Muscle layer of colon (tissue), 2 donors: ENCODE measurements around the gene ACSS1.

Experiments used
- H3K27ac ChIP-seq: one replicate; pipeline ENCODE4 v1.7.0; 2013; ENCODE audit warnings: low read depth, mild to moderate bottlenecking, low read length, moderate library complexity
- H3K27me3 ChIP-seq, 2 donors: one replicate each; pipeline ENCODE4 v1.7.0; 2013; ENCODE audit warnings: low read length in 2 of 2, mild to moderate bottlenecking in 2 of 2; ENCODE audit not compliant: insufficient read depth in 2 of 2, control insufficient read depth in 1 of 2
- H3K36me3 ChIP-seq: one replicate; pipeline ENCODE4 v1.7.0; 2013; ENCODE audit warnings: mild to moderate bottlenecking, low read length; ENCODE audit not compliant: insufficient read depth
- H3K4me1 ChIP-seq: one replicate; pipeline ENCODE4 v1.7.0; 2013; ENCODE audit warnings: mild to moderate bottlenecking, low read length; ENCODE audit not compliant: insufficient read depth
- H3K4me3 ChIP-seq, 2 donors: one replicate each; pipeline ENCODE4 v1.7.0; 2013; ENCODE audit warnings: low read length in 2 of 2, low read depth in 1 of 2, mild to moderate bottlenecking in 1 of 2, moderate library complexity in 1 of 2
- H3K9ac ChIP-seq: one replicate; pipeline ENCODE4 v1.7.0; 2013; ENCODE audit warnings: low read length
- H3K9me3 ChIP-seq: one replicate; pipeline ENCODE4 v1.7.0; 2013; ENCODE audit warnings: mild to moderate bottlenecking, low read length
- donor health status: abdominal sarcoma.
- donor health status: Adenocarcinoma of cecum.

ACSS1 gene

DNA sequence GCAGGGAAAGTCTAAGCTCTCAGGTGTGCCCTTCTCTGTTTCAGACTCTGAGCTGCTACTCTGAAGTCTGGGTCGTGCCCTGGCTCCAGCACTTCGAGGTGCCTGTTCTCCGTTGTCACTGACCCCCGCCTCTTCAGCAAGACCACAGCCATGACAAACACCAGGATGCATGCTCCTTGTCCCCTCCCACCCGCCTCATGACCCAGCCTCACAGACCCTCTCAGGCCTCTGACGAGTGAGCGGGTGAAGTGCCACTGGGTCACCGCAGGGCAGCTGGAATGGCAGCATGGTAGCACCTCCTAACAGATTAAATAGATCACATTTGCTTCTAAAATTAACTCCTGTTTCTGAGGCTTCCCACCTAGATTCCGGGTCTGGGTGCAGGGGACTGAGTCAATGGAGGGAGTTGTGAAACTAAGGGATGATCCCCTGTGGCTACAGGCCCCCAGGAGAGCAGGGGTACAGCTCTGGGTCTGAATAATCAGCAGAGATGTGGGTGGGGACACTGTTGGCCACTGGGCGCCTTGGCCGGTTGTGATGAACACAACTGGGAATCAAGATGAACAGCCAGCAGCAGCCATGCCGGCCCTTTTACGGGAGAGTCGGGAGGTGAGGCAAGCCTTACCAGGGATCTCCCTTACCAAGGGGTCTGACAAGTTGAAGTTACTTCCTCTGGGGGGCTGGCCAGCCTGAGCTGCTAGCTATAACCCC lies 98.2 kb downstream of the ACSS1 start:
- no peaks in the 10 kb centered on the region for H3K4me1 ChIP-seq
- peaks cover 30% of the 10 kb centered on the region for H3K36me3 ChIP-seq
- no peaks in the 10 kb centered on the region for H3K27me3 ChIP-seq
- H3K4me3 ChIP-seq: no peak overlapping the region
- no peak overlapping the region for H3K27ac ChIP-seq
- no peaks in the 10 kb centered on the region for H3K9me3 ChIP-seq
- no peak overlapping the region for H3K9ac ChIP-seq

DNA sequence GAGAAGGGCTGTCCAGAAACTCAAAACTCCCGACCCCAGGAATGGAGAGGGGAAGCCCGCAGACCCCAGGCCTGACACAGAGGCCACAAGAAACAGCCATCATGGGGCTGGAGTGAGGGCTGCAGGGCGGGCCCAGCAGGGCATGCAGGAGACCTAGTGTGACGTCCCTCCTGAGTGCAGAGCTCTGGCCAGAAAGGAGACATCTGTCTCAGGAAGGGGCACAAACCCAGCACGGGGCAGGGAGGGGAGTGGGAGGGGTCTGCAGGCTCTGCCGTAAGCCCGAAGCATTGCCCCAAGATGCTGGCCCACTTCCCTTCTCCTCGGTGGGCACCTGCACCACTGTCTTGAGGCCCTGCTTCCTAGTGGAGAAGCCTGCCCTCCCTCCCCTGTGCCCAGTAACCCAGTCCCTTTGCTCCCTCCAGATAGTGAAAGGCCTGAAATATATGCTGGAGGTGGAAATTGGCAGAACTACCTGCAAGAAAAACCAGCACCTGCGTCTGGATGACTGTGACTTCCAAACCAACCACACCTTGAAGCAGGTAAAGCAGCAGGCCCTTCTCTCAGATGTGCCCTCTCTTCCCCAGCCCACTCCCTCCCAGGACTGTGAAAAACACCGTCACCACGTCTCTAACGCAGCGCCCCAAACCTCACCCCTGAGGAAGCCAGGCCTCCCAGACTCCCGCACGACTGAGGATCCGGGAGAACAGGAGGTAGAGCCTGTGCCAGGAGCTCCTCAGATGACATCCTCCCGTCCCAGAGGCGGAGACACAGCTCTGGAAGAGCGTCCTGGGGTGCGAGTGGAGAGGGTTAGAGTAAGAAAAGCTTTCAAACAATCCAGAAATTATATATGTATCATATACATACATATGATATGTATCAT lies 99.2 kb downstream of the ACSS1 start:
- Histone ChIP-seq H3K4me1 (no peaks in the 10 kb centered on the region), H3K9ac (no peak overlapping the region), H3K27me3 (no peaks in the 10 kb centered on the region), H3K4me3 (no peak overlapping the region), H3K36me3 (peaks cover 24% of the 10 kb centered on the region), H3K9me3 (no peaks in the 10 kb centered on the region), H3K27ac (no peak overlapping the region)

DNA sequence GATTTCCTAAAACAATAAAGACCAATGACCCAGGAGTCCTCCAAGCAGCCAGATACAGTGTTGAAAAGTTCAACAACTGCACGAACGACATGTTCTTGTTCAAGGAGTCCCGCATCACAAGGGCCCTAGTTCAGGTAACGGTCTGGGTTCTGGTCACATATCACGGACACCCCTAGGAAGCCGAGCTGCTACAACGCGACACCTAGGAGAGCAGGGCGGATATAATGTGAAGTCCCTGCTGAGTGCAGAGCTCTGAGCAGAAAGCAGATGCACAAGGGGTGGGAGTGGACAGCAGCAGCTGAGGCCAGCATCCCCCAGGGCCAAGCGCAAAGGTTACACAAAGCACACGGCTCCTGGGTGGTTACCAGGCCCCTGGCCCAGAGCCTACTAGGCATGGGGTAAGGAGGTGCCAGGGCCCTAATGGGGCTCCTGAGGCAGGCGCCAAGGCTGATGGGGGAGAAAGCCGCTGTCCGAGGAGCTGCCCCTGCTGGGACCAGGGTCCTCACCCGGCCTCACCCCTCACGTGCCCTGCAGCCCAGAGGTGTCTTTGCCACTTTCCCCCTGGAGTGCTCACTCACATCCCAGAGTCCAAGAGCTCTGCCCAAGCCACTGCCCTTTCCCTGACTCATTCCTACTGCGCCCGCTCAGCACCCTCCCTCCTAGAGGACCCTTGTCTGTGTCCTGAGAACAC lies 100.5 kb downstream of the ACSS1 start:
- peaks cover 13% of the 10 kb centered on the region for H3K36me3 ChIP-seq
- no peaks in the 10 kb centered on the region for H3K9me3 ChIP-seq
- no peak overlapping the region for H3K9ac ChIP-seq
- no peaks in the 10 kb centered on the region for H3K4me1 ChIP-seq
- H3K27me3 ChIP-seq: no peaks in the 10 kb centered on the region
- no peak overlapping the region for H3K4me3 ChIP-seq
- no peak overlapping the region for H3K27ac ChIP-seq
